Measurements from ENCODE around the gene KCNH8.
"Not testable (repeated sequence)": the region's sequence is repeated elsewhere in the genome, so short reads cannot be mapped to it uniquely, and the experiment has no call there.

Gene KCNH8

DNA sequence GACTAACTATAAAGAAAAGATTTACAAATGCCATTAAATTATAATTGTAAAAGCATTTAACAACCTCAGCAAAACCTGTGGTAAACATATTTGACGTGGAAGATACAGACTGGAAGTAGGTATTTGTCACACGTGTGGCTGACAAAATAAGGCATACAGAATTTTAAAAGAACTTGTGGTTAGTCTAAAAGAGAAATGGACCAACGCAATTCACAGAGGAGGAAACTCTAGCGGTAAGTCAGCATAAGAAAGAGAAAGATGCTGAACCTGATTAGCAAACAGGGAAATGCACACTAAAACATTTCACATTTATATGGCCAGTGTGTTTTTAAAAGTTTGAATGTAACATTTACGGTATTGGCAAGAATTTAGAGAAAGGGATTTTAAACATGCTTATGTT is 35.3 kb downstream of the KCNH8 start:
- DNase-seq: no peak

DNA sequence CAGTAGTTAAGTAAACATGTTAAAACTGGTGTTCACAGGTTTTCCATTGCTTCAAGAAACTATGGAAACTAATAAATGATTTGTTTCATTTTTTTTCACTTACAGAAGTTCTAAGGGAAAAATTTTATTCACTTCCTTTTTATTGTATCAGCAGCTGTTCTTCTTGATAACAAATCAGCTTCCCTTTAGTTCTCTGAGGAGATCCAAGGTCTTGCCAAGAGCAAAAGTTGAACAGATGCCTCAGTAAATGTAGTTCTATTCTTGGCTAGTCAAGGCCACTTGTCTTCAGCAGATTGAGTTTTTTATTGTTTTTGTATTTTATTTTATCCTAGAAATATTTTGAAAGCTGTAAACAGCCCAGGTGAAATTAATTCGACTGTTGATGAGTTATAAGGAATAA is 41.8 kb downstream of the KCNH8 start:
- DNase-seq: no peak

DNA sequence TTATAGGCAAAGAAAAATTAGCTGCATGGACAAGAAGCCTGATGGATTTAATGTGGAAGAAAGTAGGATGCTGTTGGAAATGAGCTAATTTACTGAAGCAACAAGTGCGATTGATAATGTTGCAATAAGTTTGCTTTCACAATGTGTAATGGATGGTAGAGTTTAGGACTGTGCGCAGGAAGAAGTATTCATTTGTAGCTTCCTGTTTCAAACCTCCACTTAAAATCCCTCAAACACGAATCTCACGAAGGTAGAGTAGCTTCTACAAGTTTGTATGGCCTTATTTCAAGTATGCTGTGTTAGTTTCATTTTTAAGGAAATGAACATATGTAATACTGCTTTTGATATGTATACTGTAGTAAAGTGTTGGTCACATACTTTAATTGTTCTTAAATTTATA is 42.3 kb downstream of the KCNH8 start:
- DNase-seq: no peak

DNA sequence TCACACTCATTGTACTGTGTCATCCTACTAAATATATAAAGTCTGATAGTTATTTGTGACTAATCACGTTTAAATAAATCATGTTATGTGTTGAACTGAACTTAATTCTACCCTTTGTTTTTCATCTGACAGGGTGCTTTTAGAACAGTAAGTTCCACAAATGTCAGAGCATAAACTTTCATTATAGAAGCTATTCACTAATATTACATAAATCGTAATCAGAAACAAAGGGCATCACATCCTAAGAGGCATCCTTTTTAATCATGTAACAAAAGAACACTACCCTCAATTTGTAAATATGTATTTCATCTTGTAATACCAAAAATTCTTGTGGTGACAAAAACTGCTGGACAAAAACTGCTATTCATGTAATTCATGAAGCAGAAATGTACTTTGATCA is 50.8 kb downstream of the KCNH8 start:
- DNase-seq: no peak

DNA sequence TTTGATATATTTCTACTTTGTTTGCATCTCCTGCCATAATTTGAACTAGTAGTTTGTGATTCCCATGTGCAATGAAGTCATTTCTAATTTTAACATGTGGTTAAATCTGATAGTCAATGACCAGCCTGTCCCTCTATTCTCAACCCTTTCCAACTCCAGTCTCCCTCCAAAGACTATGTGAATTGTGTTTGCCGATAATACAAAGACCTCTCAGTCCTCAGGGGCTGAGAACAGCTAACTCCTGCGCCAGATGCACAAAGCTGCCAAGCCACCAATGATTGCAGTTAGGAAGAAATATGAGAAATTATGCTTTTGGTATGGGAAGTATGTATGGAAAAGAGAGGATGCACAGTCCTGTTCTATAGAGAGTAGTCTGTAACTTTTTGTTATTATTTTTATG is 54.0 kb downstream of the KCNH8 start:
- DNase-seq: no peak

DNA sequence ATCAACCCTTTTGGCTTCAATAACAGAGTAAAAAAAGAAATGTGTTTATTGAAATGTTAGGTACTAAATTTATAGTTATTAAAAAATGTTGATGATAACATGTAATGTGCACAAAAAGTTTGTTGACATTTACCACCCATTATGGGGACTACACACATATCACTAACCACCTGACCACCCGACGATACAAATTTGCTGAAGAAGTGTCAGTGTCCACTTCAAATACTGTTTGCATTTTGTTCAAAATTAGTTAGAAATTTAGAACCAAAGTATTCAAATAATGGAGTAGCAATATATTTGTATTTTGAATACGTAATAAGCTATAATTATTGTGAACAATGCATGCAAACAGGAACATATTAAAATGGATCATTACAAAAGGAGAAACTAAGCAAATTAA is 54.4 kb downstream of the KCNH8 start:
- no peak for DNase-seq

DNA sequence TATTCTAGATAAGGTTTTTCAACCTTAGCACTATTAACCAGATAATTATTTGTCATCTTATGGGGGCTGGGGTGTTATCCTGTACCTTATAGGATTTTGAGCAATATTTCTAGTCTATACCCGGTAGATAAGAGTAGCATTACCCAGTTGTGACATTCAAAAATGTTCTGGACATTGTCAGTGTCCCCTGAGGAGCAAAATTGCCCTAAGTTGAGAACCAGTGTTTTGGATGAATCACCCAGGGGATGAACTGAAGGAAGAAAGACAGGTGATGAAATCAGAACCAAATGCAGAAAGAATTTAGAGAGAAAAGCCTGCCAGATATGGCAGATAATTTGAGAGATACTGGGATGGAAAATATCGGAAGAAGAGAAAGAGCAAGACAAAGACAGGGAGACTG is 58.2 kb downstream of the KCNH8 start:
- no peak for DNase-seq

DNA sequence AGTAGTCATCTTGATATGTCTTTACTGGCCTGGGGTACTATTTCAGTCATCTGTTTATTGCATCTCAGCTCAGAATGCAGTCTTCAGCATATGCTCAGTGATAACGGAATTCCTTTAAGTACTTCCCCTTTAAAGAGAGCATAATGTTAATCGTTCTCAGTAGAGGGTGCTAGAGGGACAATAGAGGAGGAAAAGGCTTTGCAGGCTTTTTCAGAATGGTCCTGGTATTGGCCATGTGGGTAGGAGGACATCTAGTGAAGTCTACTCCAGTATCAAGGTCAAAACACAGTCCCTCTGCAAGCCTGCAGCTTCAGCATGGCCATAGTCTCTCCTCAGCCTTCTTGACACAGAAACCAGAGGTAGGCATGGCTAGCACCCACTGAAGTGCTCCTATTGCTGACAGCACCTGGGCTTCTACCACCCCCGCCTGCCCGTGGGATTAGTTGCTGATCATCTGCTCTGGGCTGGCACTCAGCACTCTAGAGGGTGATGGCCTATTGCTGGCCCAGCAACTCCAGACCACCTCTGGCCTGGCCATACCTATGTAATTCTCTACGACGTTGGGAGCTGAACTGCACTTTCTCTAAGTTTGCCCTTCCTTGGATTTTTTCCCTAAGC is 65.4 kb downstream of the KCNH8 start:
- peak; percentile 31 for DNase-seq

DNA sequence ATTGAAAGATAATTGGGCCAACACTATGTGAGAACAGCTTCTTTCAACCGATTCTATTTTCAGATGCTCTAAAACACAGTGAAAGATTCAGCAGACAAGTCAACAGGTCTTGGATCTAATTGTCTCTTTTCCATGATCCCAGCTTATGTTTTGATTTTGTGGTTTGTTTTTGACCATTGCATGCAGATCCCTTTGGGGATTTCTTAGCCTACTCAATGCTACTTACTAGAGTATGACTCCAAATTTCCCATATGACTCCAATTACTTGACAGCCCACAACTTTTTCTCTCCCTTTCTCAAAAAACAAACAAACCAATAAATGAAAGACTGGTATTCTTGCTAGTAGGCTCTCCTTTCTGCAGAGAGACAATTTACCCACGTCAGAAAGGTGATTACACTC is 67.1 kb downstream of the KCNH8 start:
- DNase-seq: no peak

DNA sequence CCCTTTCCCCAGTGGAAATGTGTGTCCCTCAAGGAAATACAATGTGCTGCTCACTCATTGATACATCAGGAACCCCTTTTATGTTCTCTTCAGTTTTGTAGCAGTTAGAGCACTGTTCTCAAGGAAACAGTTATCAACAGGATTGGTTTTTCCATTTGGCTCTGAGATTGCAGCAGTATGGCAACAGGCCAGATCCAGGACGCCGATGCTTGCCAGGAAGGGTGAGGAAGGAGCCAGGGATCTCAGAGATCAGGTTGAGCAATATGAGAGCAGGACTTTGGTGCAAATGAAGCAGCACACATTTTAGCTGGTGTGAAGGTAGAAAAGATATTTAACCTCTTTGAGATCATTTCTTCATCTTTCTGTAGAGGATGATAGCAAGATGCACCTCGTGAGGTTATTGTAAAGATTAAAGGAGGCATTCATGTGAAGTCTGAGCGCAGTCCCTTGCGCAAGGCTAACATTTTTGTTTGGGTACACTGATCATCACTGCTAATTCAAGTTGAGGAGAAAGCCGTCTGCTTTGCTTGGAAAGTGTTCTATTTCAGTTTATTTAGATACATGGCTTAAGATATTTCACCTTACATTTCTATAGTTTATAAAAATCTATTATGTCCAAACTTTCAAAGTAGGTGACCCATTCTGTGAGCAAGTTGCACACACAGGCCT is 68.5 kb downstream of the KCNH8 start:
- no peak for DNase-seq

DNA sequence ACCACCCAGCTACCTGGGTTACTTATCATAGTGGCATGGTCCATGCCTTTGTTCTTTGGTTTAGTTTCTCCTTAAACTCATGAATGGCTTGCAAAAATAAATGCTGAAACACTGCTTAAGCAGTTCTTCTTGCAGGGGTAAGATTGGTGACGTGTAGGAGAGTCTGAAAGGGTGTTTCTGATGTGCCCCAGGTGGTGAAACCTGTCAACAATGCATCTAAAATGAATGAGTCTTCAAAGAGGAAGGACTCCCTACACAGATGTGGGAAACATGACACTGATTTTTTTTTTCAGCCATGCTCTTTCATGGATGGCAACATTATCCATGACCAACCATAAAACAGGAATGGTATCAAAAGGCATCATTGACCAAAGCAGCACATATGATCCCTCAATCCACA is 72.0 kb downstream of the KCNH8 start:
- no peak for DNase-seq

DNA sequence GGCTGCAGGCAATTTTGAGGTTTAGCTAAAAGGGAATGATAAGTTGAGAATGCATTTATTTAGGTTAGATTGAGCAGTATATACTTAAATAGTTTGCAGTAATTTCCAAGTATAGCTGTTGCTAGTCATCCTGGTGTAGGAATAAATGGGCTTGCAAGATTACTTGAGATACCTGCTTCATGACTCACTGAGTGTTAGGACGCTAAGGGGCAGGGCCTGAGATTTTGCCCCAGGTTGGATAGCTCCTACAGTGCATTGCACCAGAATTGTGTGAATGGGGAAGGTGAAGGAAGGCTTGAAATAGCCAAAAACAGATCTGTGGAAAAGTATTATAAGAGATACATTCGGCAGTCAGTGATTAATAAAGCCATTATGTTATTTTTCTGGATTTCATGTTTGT is 72.8 kb downstream of the KCNH8 start:
- no peak for DNase-seq

DNA sequence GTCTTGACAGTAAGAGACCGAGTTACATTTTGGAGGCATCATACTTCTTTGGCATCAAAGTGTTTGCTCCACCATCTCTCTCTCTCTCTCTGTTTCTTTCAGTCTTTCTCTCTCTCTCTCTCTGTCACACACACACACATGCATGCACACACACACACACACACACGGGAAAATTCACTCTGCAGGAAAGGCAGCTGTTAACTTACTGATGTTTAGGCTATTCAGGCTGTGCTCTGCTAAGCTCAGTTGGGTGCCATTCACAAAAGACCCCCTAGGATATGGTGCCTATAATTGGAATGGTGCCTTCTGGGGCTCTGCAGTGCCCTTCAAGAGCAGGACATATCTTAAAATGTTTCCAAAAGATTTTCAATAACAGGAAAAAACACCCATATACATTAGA is 78.2 kb downstream of the KCNH8 start:
- no peak for DNase-seq

DNA sequence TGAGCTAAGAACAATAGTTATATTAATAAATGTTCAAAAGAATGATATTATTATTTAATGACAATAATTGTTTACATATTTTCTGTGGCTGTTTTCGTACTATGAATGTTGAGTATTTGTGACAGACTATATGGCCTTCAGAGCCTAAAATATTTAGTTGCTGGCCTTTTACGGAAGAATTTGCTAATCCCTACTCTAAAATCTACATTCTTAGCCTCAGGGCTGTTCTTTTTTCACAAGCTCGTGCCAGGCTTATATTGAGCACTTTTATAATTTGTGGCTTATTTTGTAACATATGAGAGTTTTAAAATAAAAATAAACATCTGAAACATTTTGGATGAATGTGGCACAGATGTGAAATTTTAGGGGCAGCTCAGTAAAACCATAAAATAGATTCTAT is 79.9 kb downstream of the KCNH8 start:
- DNase-seq: no peak

DNA sequence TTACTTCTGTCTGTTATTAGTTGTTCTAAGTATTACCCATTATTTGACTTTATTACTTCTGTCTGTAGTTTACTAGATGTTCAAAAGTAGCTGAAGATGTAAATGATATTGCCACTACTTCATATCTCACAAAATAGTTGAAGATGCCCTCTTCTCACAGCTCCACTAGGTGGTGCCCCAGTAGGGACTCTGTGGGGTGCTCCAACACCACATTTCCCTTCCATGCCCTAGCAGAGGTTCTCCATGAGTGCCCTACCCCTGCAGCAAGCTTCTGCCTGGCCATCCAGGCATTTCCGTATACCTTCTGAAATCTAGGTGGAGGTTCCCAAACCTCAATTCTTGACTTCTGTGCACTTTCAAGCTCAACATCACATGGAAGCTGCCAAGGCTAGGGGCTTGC is 80.8 kb downstream of the KCNH8 start:
- DNase-seq: no peak

DNA sequence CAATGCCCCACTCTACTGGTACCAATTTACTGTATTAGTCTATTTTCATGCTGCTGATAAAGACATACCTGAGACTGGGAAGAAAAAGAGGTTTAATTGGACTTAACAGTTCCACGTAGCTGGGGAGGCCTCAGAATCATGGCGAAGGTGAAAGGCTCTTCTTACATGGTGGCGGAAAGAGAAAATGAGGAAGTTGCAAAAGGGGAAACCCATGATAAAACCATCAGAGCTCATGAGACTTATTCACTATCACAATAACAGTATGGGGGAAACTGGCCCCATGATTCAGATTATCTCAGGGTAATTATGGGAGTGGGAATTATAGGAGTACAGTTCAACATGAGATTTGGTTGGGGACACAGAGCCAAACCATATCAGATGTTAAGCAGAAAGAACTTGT is 81.6 kb downstream of the KCNH8 start:
- DNase-seq: not testable (repeated sequence)

DNA sequence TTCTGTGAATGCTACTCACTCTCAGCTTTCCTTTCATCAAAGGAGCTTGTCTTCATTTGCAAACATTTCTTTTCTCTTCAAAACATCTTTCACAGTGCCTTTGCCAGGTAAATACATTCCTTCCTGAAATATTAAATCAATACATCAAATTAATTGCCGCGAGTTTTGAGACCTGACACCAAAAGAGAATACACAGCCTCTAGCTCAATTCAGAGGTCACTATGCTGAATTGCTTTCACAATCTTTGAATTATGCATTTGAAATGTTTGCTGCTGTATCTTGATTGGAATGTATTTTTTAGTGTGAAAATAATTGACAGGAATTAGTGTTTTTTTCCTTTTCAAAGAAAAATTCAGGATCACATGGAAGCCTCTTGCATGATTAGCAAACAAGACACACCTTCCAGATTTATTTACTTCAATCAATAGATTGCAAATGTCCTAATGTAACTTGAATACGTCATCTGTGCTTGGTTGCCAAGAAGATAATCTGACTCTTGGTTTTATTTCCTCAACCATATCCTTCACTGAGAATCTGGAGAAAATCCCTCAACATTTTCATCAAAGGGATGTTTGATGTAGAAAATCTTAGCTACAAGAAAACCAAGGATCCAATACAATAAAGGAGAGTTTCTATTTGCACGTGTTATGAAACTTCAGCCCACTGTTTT is 83.6 kb downstream of the KCNH8 start:
- DNase-seq: no peak

DNA sequence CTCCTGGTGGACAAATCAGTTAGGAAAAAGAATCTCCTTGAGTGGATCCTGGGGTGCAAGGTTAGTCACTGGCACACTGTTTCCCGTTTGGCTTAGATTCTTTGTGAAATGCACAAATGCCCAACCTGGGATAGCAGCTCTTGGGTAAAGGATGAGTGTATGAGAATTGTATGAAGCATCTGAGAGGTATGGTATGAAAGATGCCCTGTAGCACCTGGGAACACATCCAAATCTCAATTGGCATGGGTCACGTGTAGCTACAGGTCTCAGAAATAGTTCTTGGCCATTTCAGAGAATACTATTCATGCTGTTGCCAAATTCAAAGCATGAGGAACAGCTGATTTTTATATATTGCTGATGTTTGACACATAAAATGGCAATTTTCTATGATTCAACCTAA is 84.3 kb downstream of the KCNH8 start:
- no peak for DNase-seq

DNA sequence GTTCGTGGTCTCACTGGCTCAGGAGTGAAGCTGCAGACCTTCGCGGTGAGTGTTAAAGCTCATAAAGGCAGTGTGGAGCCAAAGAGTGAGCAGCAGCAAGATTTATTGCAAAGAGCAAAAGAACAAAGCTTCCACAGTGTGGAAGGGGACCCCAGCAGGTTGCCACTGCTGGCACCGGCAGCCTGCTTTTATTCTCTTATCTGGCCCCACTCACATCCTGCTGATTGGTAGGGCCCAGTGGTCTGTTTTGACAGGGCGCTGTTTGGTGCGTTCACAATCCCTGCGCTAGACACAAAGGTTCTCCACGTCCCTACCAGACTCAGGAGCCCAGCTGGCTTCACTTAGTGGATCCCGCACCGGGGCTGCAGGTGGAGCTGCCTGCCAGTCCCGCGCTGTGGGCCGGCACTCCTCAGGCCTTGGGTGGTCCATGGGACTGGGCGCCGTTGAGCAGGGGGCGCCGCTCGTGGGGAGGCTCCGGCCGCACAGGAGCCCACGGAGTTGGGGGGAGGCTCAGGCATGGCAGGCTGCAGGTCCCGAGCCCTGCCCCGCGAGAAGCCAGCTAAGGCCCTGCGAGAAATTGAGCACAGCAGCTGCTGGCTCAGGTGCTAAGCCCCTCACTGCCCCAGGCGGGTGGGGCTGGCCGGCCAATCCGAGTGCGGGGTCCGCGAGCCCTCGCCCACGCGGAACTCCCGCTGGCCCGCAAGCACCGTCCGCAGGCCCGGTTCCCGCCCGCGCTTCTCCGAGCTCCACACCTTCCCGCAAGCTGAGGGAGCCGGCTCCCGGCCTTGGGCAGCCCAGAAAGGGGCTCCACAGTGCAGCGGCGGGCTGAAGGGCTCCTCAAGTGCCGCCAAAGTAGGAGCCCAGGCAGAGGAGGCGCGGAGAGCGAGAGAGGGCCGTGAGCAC is 85.8 kb downstream of the KCNH8 start:
- not testable (repeated sequence) for DNase-seq

DNA sequence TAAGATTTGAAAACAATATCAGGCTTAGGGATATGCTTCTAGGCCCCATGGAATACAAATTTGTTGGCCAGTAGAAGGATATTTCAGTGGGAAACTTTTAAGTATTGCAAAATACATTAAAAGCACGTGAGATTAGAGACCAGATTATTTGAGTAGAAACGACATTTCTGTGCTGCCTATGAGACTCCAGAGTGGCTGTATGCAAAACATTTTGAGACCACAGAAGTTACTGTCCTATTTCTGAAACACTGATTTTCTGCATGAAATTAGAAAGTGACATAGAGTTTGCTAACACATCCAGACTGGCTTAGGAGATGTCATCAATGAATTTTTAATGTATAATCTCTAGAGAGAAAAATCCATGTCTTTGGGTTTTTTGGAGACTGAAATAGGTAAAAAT is 99.8 kb downstream of the KCNH8 start:
- DNase-seq: no peak

DNA sequence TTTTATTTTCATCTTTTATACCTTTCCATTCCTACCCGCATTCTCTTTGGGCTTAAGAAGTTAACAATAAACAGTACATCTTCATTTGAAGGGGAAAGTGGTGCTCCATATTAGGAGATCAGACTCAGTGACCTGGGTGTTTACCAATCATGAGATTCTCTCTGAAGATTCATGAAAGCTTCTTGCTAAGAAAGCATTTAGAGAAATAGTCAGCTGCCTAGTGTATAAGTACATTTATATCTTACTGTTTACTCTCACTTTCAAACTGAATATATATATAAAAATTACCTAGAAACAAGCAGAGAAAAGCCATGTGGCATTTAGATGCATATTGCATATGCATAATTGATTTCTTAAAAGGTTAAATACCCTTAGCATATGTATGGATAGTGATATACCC is 100.5 kb downstream of the KCNH8 start:
- no peak for DNase-seq

DNA sequence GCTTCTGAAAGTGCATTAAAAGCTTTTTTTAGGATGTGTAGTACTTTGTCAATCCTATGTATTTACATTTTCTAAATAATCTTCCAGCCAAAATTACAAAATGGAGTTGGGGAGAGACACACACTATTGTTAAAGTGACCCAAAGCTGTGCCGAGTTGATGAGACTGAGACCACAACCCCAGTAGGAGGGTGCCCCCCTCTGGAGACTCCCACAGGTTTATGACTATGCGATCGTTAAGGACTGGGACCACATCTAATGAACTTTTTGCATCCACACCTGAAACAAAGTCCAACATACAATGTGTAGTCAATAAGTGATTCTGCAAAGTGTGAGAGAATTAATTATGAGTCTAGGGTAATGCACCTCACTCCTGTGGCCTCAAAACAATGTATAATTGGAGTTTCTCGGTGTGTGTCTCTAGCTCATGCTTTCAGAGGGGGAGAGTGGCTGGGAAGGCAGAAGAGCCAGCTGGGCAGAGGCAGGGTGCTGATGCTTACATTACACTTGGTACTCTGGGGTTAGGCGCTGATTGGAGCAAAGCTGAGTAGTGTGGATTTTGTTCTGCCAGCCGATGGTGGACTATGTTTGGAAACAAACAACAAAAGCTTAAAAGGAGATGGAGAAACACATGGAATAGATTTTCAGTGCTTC is 102.8 kb downstream of the KCNH8 start:
- DNase-seq: no peak

DNA sequence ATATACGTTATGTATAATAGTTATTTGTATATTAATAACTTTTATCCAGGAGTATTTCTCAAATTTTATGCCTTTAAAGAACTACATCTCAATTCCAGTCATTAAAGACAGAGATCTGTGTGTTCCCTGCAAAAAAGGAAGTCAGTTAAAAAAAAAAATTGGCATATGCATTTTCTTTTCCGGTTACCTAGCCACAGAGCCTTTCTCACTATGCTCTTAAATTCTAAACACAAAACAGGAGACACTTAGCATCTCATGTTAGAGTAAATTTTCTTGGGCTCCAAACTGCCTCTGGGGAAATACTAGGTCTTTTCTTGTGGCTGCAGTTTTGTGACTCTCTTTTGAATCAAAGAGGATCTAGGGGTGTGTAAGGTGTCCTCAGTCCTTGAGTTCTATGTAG is 105.9 kb downstream of the KCNH8 start:
- DNase-seq: no peak
